Endothelial cell of umbilical vein (primary cell): ENCODE data around the gene TP73. TPM values are rescaled to one million over a fixed set of nuclear protein-coding genes. Genes with fewer than 3 reads are reported as not detected.

ENCODE experiments used
- BruUV-seq: library from RNA; stranded (reverse); fragments of 400-500 nt; replicated peaks from 2 replicates; lab custom pipeline; 2021; lab: Mats Ljungman, UMichigan
- CTCF ChIA-PET: fragments of 300-600, 350-600 bp; sonication (Branson Sonifier 250); formaldehyde crosslinking; loops from one replicate; lab custom pipeline; 2021; ENCODE audit warnings: antibody characterized with exemption, inconsistent platforms; lab: Charles Lee
- POLR2A ChIA-PET: fragments of 300-600, 350-600 bp; sonication (Branson Sonifier 250); formaldehyde crosslinking; loops from one replicate; lab custom pipeline; 2021; ENCODE audit warnings: antibody characterized with exemption, inconsistent platforms; lab: Charles Lee
- DNase-seq: peaks from one replicate; pipeline ENCODE4 v3.0.0-alpha.2; 2011; ENCODE audit warnings: low read depth, low spot score
- FAIRE-seq: peaks from 2 replicates; lab custom pipeline; 2011; peaks lifted over from hg19 to GRCh38; lab: Jason Lieb, UNC
- H2AFZ ChIP-seq: 2 replicates; pipeline ENCODE4 v1.6.0; 2012; ENCODE audit warnings: low read depth, low read length, control low read depth, inconsistent platforms
- H3K27ac ChIP-seq: 2 replicates; pipeline ENCODE4 v1.5.1; 2011; ENCODE audit warnings: low read depth, mild to moderate bottlenecking, control low read depth, low read length, moderate library complexity; ENCODE audit not compliant: insufficient read depth
- H3K27me3 ChIP-seq, 2 experiments: 2 replicates each; pipeline versions ENCODE4 v1.6.0 to v1.6.1; 2011; ENCODE audit warnings: low read length in 2 of 2, mixed read lengths in 1 of 2; ENCODE audit not compliant: control insufficient read depth in 2 of 2, insufficient read depth in 2 of 2
- H3K36me3 ChIP-seq, 2 experiments: 2 replicates in 1 of 2; 3 replicates in 1 of 2; pipeline ENCODE4 v1.5.1; 2011; ENCODE audit warnings: low read length in 2 of 2, mild to moderate bottlenecking in 1 of 2, moderate library complexity in 1 of 2; ENCODE audit not compliant: control insufficient read depth in 2 of 2, insufficient read depth in 2 of 2; ENCODE audit errors: extremely low read depth in 1 of 2
- H3K4me1 ChIP-seq: 3 replicates; pipeline ENCODE4 v1.5.1; 2011; ENCODE audit warnings: mild to moderate bottlenecking, low read length; ENCODE audit not compliant: control insufficient read depth, insufficient read depth; ENCODE audit errors: extremely low read depth
- H3K4me2 ChIP-seq: 2 replicates; pipeline ENCODE4 v1.6.1; 2011; ENCODE audit warnings: low read length, control low read depth, mixed read lengths; ENCODE audit not compliant: insufficient read depth
- H3K4me3 ChIP-seq, 3 experiments: fragments of 200-600 bp in 1 of 3; sonication (generic), shearing (Covaris generic) in 1 of 3; replicated peaks in 1 of 3; 2 replicates each; pipeline ENCODE4 v1.5.1; 2011 to 2016; ENCODE audit warnings: control low read depth in 3 of 3, low read length in 3 of 3, mild to moderate bottlenecking in 2 of 3, inconsistent platforms in 1 of 3, low read depth in 1 of 3, moderate library complexity in 1 of 3; ENCODE audit not compliant: insufficient read depth in 1 of 3
- H3K79me2 ChIP-seq: 2 replicates; pipeline ENCODE4 v1.6.0; 2012; ENCODE audit warnings: low read length, inconsistent platforms; ENCODE audit not compliant: control insufficient read depth, insufficient read depth
- H3K9ac ChIP-seq: replicated peaks from 2 replicates; pipeline ENCODE3; 2011; ENCODE audit warnings: low read length, control low read depth; ENCODE audit not compliant: insufficient read depth; ENCODE audit errors: extremely low read depth
- H3K9me1 ChIP-seq: replicated peaks from 3 replicates; pipeline ENCODE4 v1.6.0; 2011; ENCODE audit warnings: mild to moderate bottlenecking, low read length; ENCODE audit not compliant: control insufficient read depth, insufficient read depth; ENCODE audit errors: extremely low read depth
- H3K9me3 ChIP-seq: replicated peaks from 2 replicates; pipeline ENCODE4 v1.5.1; 2012; ENCODE audit warnings: low read length, inconsistent platforms; ENCODE audit not compliant: control insufficient read depth, insufficient read depth
- H4K20me1 ChIP-seq: replicated peaks from 2 replicates; pipeline ENCODE3; 2011; ENCODE audit warnings: mild to moderate bottlenecking, low read length; ENCODE audit not compliant: control insufficient read depth, insufficient read depth; ENCODE audit errors: extremely low read depth
- EZH2 ChIP-seq: IDR thresholded peaks from 2 replicates; pipeline ENCODE4 v1.6.1; 2012; ENCODE audit warnings: borderline replicate concordance, low read depth, mild to moderate bottlenecking, moderate library complexity, low read length, inconsistent platforms; ENCODE audit not compliant: severe bottlenecking
- FOS ChIP-seq: IDR thresholded peaks from 2 replicates; pipeline ENCODE4 v1.6.1; 2011; ENCODE audit warnings: mild to moderate bottlenecking, low read length, moderate library complexity, borderline replicate concordance; ENCODE audit not compliant: insufficient read depth
- GATA2 ChIP-seq: IDR thresholded peaks from 2 replicates; pipeline ENCODE4 v1.7.0; 2011; ENCODE audit warnings: low read depth, mild to moderate bottlenecking, moderate library complexity, mixed read lengths, low read length; ENCODE audit not compliant: insufficient read length, insufficient read depth
- JUN ChIP-seq: IDR thresholded peaks from 2 replicates; pipeline ENCODE4 v1.6.1; 2011; ENCODE audit warnings: borderline replicate concordance, low read depth; ENCODE audit not compliant: insufficient read length, insufficient read depth
- MAX ChIP-seq: IDR thresholded peaks from 2 replicates; pipeline ENCODE4 v1.6.1; 2011; ENCODE audit not compliant: insufficient read depth, insufficient read length
- MYC ChIP-seq: IDR thresholded peaks from one replicate; pipeline ENCODE4 v1.6.1; 2011; ENCODE audit warnings: mild to moderate bottlenecking, low read depth, low read length
- POLR2A ChIP-seq: IDR thresholded peaks from 2 replicates; pipeline ENCODE4 v1.6.1; 2012; ENCODE audit warnings: low read depth, mild to moderate bottlenecking, control low read depth, low read length
- POLR2AphosphoS5 ChIP-seq: IDR thresholded peaks from 2 replicates; pipeline ENCODE4 v1.6.1; 2012; ENCODE audit warnings: low read depth, mild to moderate bottlenecking, control low read depth, low read length, moderate library complexity; ENCODE audit not compliant: insufficient read depth
- dilution Hi-C: fragments of 300-500 bp; cut with MboI; formaldehyde crosslinking; loops from one replicate; pipeline ENCODE4 v1.15.0; 2019; ENCODE audit warnings: low sequenced_read_pairs; ENCODE audit not compliant: extremely low pct_ligation_motif_present
- intact Hi-C: fragments of 100-400 bp; cut with micrococcal nuclease; formaldehyde crosslinking; loops from one replicate; pipeline ENCODE4 v1.10.0; 2022
- polyA plus RNA-seq, 4 experiments: library from polyadenylated mRNA; depleted of rRNA in 3 of 4; stranded (reverse) in 3 of 4; unstranded in 1 of 4; fragments of >200 nt; gene quantifications; 2 replicates each; pipeline versions ENCODE4 v1.2.1 to v1.2.3, GENCODE V29; 2011 to 2012; ENCODE audit warnings: missing spikeins in 1 of 4
- total RNA-seq: library from RNA; stranded (reverse); gene quantifications from 2 replicates; pipeline ENCODE4 v1.2.3, GENCODE V29; 2021
- TF ChIP-seq, protein P1 (sequence below), 2 donors: IDR thresholded peaks; 1 replicate in 1 of 2; 2 replicates in 1 of 2; pipeline ENCODE4 v1.5.1; 2011; ENCODE audit warnings: low read length in 2 of 2, mild to moderate bottlenecking in 2 of 2, moderate library complexity in 2 of 2, control low read depth in 1 of 2, inconsistent platforms in 1 of 2, low read depth in 1 of 2; ENCODE audit not compliant: insufficient read depth in 1 of 2; ENCODE audit errors: extremely low read depth in 1 of 2

Gene TP73
- total and polyA plus RNA-seq, 2 donors (not counting 3 experiments of a cell fraction or from before 2014, with no cell fraction given), result 0.03 to 0.15 TPM

DNA sequence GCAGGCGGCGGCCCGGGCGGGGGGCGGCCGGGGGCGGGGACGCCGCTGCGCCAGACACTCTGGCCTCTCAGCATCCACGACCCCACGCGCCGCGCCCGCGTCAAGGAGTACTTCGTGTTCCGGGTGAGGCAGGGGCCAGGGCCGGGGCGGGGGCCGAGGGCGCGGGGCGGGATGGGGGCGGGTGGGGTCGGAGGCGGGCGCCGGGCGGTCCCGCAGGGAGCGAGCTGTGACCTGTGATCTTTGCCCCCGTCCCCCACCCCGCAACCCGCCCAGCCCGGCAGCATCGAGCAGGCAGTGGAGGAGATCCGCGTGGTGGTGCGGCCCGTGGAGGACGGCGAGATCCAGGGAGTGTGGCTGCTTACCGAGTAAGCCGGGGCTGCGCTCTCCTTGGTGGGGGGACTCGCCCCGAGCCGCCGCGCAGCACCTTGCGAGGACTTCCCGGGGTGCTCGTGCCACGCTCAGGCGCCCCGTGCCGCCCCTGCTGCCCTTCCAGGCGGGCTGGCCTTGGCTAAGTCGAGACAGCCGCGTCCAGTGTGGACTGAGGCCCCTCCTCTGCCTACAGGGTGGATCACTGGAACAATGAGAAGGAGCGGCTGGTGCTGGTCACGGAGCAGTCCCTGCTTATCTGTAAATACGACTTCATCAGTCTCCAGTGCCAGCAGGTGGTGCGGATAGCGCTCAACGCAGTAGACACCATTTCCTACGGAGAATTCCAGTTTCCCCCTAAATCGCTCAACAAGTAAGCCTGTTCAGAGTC lies 27.0 kb upstream of the TP73 start:
- H4K20me1 ChIP-seq, result no peaks in the 10 kb centered on the region
- peaks cover 13% of the 10 kb centered on the region for H3K4me1 ChIP-seq
- TF ChIP-seq GATA2, result no peak
- TF ChIP-seq MAX, result no peak
- no peak for TF ChIP-seq MYC
- no peak for TF ChIP-seq POLR2AphosphoS5
- TF ChIP-seq POLR2A, result no peak
- no peak for TF ChIP-seq EZH2
- TF ChIP-seq, protein P1, sequence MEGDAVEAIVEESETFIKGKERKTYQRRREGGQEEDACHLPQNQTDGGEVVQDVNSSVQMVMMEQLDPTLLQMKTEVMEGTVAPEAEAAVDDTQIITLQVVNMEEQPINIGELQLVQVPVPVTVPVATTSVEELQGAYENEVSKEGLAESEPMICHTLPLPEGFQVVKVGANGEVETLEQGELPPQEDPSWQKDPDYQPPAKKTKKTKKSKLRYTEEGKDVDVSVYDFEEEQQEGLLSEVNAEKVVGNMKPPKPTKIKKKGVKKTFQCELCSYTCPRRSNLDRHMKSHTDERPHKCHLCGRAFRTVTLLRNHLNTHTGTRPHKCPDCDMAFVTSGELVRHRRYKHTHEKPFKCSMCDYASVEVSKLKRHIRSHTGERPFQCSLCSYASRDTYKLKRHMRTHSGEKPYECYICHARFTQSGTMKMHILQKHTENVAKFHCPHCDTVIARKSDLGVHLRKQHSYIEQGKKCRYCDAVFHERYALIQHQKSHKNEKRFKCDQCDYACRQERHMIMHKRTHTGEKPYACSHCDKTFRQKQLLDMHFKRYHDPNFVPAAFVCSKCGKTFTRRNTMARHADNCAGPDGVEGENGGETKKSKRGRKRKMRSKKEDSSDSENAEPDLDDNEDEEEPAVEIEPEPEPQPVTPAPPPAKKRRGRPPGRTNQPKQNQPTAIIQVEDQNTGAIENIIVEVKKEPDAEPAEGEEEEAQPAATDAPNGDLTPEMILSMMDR (IDR thresholded peaks at IDR 0.05; ENCODE audit: extremely low read depth in 1 of 2, insufficient read depth in 1 of 2, low read depth in 1 of 2, low read length in 2 of 2), result no peak
- TF ChIP-seq FOS, result no peak
- TF ChIP-seq JUN, result no peak
- no peaks in the 10 kb centered on the region for H3K9me1 ChIP-seq
- dilution Hi-C loops (no loop called here), intact Hi-C loops (loop anchor here (2.0 to 10.0 kb wide), 2 partner anchors 275 to 1221 kb away; partner anchors contain the start of gene C1orf174)
- peak overlapping the region; percentile 31 for H2AFZ ChIP-seq
- no TSS peak for BruUV-seq
- peak overlapping the region; percentile 20 to 60 (median 54) for H3K4me3 ChIP-seq
- ChIA-PET CTCF (interaction anchor here (0.6 to 7.0 kb wide), 3 partner anchors 66 to 134 kb away, joined by 3 to 150 read pairs (median 4); no protein-coding TSS in a partner anchor), POLR2A (no interaction called here)
- peak; percentile 58 for FAIRE-seq
- DNase-seq, result peak; percentile 71
- peak overlapping the region; percentile 25 for H3K27ac ChIP-seq
- no peaks in the 10 kb centered on the region for H3K27me3 ChIP-seq
- no peaks in the 10 kb centered on the region for H3K9me3 ChIP-seq
- no peak overlapping the region for H3K9ac ChIP-seq
- H3K36me3 ChIP-seq, result peaks cover 0 to 18% of the 10 kb centered on the region in 2 experiments
- H3K4me2 ChIP-seq, result peak overlapping the region; percentile 12
- H3K79me2 ChIP-seq, result no peaks in the 10 kb centered on the region
